Measurements from ENCODE around the gene BBS9. TPM values are rescaled to one million over a fixed set of nuclear protein-coding genes. Genes with fewer than 3 reads are reported as not detected.

The BBS9 gene
- total and polyA plus RNA-seq, 2 donors (not counting 3 experiments of a cell fraction or from before 2014, with no cell fraction given) = 5.7 to 17.4 TPM

DNA sequence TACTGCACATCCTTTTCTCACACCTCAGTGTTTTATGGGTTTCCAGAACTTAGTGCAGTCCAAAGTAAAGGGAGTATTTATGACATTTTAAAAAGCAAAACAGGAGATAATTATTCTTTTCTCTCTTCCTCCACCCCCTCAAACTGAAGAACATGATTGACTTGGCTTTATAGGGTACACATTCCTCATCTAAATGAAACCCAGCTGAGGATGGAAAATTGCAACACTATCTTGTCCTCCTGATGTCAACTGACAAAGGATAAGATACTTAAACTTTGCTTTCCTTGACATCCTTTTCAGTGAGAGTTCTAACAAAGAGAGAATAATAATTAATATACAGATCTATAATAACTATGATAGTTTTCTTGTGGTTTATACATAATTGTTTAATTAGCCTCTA, 299.1 kb downstream of the BBS9 start:
- TF ChIP-seq EZH2 (IDR thresholded peaks at IDR 0.05; ENCODE audit: borderline replicate concordance, low read depth, low read length, severe bottlenecking) (no peak), GATA2 (IDR thresholded peaks at IDR 0.05; ENCODE audit: insufficient read depth, insufficient read length, low read depth, low read length) (no peak), MYC (IDR thresholded peaks at IDR 0.05; ENCODE audit: low read depth, low read length) (no peak), POLR2AphosphoS5 (IDR thresholded peaks at IDR 0.05; ENCODE audit: insufficient read depth, low read depth, low read length) (no peak), JUN (IDR thresholded peaks at IDR 0.05; ENCODE audit: borderline replicate concordance, insufficient read depth, insufficient read length, low read depth) (no peak), MAX (IDR thresholded peaks at IDR 0.05; ENCODE audit: insufficient read depth, insufficient read length) (no peak), CTCF (IDR thresholded peaks at IDR 0.05; ENCODE audit: extremely low read depth in 1 of 2, insufficient read depth in 1 of 2, low read depth in 1 of 2, low read length in 2 of 2) (no peak), POLR2A (IDR thresholded peaks at IDR 0.05; ENCODE audit: low read depth, low read length) (no peak)
- H3K9me1 ChIP-seq (replicated peaks; ENCODE audit: control insufficient read depth, extremely low read depth, insufficient read depth, low read length) = no peaks in the 10 kb centered on the region
- no peaks in the 10 kb centered on the region for H3K9me3 ChIP-seq (replicated peaks; ENCODE audit: control insufficient read depth, insufficient read depth, low read length)
- intact Hi-C loops (cut with micrococcal nuclease) = loop anchor here (10.0 kb wide), 2 partner anchors 376 to 466 kb away; no protein-coding TSS in a partner anchor
- dilution Hi-C loops (cut with MboI; ENCODE audit: extremely low pct_ligation_motif_present, low sequenced_read_pairs) = no loop called here
- H3K4me1 ChIP-seq (ENCODE audit: control insufficient read depth, extremely low read depth, insufficient read depth, low read length) = no peaks in the 10 kb centered on the region
- FAIRE-seq (no peak), DNase-seq (ENCODE audit: low read depth, low spot score) (no peak)
- H2AFZ ChIP-seq (ENCODE audit: low read depth, low read length) = no peak overlapping the region
- H3K27ac ChIP-seq (ENCODE audit: insufficient read depth, low read depth, low read length) = no peak overlapping the region
- H3K4me3 ChIP-seq (replicated peaks in 1 of 3; ENCODE audit: insufficient read depth in 1 of 3, low read depth in 1 of 3, low read length in 3 of 3) = no peak overlapping the region
- no peaks in the 10 kb centered on the region for H3K27me3 ChIP-seq (ENCODE audit: control insufficient read depth in 2 of 2, insufficient read depth in 2 of 2, low read length in 2 of 2)
- no peak overlapping the region for H3K9ac ChIP-seq (replicated peaks; ENCODE audit: extremely low read depth, insufficient read depth, low read length)
- no peaks in the 10 kb centered on the region for H3K36me3 ChIP-seq (ENCODE audit: control insufficient read depth in 2 of 2, extremely low read depth in 1 of 2, insufficient read depth in 2 of 2, low read length in 2 of 2)
- no TSS peak for BruUV-seq (replicated peaks)
- H3K79me2 ChIP-seq (ENCODE audit: control insufficient read depth, insufficient read depth, low read length) = no peaks in the 10 kb centered on the region
- no peaks in the 10 kb centered on the region for H4K20me1 ChIP-seq (replicated peaks; ENCODE audit: control insufficient read depth, extremely low read depth, insufficient read depth, low read length)
- H3K4me2 ChIP-seq (ENCODE audit: insufficient read depth, low read length) = no peak overlapping the region
- ChIA-PET CTCF (interaction anchor here (0.9 to 1.2 kb wide), 3 partner anchors 16 to 504 kb away, joined by 3 to 4 read pairs (median 3); no protein-coding TSS in a partner anchor), POLR2A (no interaction called here)

All from endothelial cell of umbilical vein (primary cell).